HG03378 (cell line): ENCODE data around the gene ARHGAP29.

Source experiments
- ATAC-seq: cut with Tn5 transposase; IDR thresholded peaks from one replicate; pipeline ENCODE4 v1.9.1; 2021; ENCODE audit warnings: mild to moderate bottlenecking, moderate library complexity; ENCODE audit not compliant: unreplicated experiment

The ARHGAP29 gene

GRCh38 chr1:94237291-94238226, at the start of gene ARHGAP29:
Gene ARHGAP29, minus strand, starts transcription at chr1:94237584. Its CDS starts 5,973 bp downstream, at chr1:94231611.
- no peak for ATAC-seq

GRCh38 chr1:94286864-94287437, 49.6 kb upstream of the ARHGAP29 start:
- no peak for ATAC-seq

GRCh38 chr1:94285031-94285654, 47.8 kb upstream of the ARHGAP29 start:
- ATAC-seq: no peak

- peak; percentile 58 for ATAC-seq
These were observed 47.1 kb upstream of the ARHGAP29 start for GRCh38 chr1:94284476-94284875.

GRCh38 chr1:94283462-94283861, 46.1 kb upstream of the ARHGAP29 start:
- ATAC-seq: no peak

- no peak for ATAC-seq
These were observed 44.8 kb upstream of the ARHGAP29 start for GRCh38 chr1:94282143-94282711.

GRCh38 chr1:94281361-94282142, 44.2 kb upstream of the ARHGAP29 start:
- ATAC-seq: no peak

GRCh38 chr1:94280541-94280940, 43.2 kb upstream of the ARHGAP29 start:
- no peak for ATAC-seq

GRCh38 chr1:94279462-94279861, 42.1 kb upstream of the ARHGAP29 start:
- no peak for ATAC-seq

GRCh38 chr1:94279038-94279437, 41.7 kb upstream of the ARHGAP29 start:
- ATAC-seq: no peak

GRCh38 chr1:94276988-94277434, 39.6 kb upstream of the ARHGAP29 start:
- no peak for ATAC-seq

GRCh38 chr1:94275083-94275482, 37.7 kb upstream of the ARHGAP29 start:
- no peak for ATAC-seq

- ATAC-seq: no peak
These were observed 37.2 kb upstream of the ARHGAP29 start for GRCh38 chr1:94274561-94274960.

GRCh38 chr1:94273111-94273510, 35.7 kb upstream of the ARHGAP29 start:
- no peak for ATAC-seq

- ATAC-seq: no peak
These were observed 35.0 kb upstream of the ARHGAP29 start for GRCh38 chr1:94272388-94272787.

GRCh38 chr1:94271373-94271772, 34.0 kb upstream of the ARHGAP29 start:
- ATAC-seq: no peak

- ATAC-seq: no peak
These were observed 33.4 kb upstream of the ARHGAP29 start for GRCh38 chr1:94270801-94271203.

- ATAC-seq: no peak
These were observed 32.5 kb upstream of the ARHGAP29 start for GRCh38 chr1:94269921-94270320.

GRCh38 chr1:94265906-94266305, 28.5 kb upstream of the ARHGAP29 start:
- no peak for ATAC-seq

GRCh38 chr1:94265011-94265422, 27.6 kb upstream of the ARHGAP29 start:
- ATAC-seq: no peak
